HG02852 (cell line): ENCODE results near the gene PDE4A.
"Not testable (repeated sequence)": the region's sequence is repeated elsewhere in the genome, so short reads cannot be mapped to it uniquely, and the experiment has no call there.

Experiments
- ATAC-seq: cut with Tn5 transposase; IDR thresholded peaks from one replicate; pipeline ENCODE4 v1.9.1; 2021; ENCODE audit warnings: mild to moderate bottlenecking, moderate library complexity; ENCODE audit not compliant: unreplicated experiment

PDE4A gene

GRCh38 chr19:10424011-10424637, 3.8 kb downstream of the PDE4A start:
- no peak for ATAC-seq

- ATAC-seq = no peak
Observed at GRCh38 chr19:10427169-10427568, 6.8 kb downstream of the PDE4A start.

GRCh38 chr19:10428996-10429381, 8.7 kb downstream of the PDE4A start:
- no peak for ATAC-seq

GRCh38 chr19:10430505-10431253, 10.3 kb downstream of the PDE4A start:
- peak; percentile 36 for ATAC-seq

GRCh38 chr19:10431254-10431942, 11.1 kb downstream of the PDE4A start:
- no peak for ATAC-seq

GRCh38 chr19:10431943-10432735, 11.8 kb downstream of the PDE4A start:
- ATAC-seq = no peak

GRCh38 chr19:10432736-10433130, 12.4 kb downstream of the PDE4A start:
- ATAC-seq = no peak

GRCh38 chr19:10433131-10433536, 12.8 kb downstream of the PDE4A start:
- no peak for ATAC-seq

- ATAC-seq = no peak
Observed at GRCh38 chr19:10439588-10439987, 19.2 kb downstream of the PDE4A start.

GRCh38 chr19:10442698-10443097, 22.4 kb downstream of the PDE4A start:
- no peak for ATAC-seq

- no peak for ATAC-seq
Observed at GRCh38 chr19:10449037-10449436, 28.7 kb downstream of the PDE4A start.

GRCh38 chr19:10450191-10450852, 30.0 kb downstream of the PDE4A start:
- ATAC-seq = no peak

GRCh38 chr19:10450853-10451609, 30.7 kb downstream of the PDE4A start:
- ATAC-seq = no peak

- no peak for ATAC-seq
Observed at GRCh38 chr19:10452726-10453618, 32.6 kb downstream of the PDE4A start.

- ATAC-seq = no peak
Observed at GRCh38 chr19:10453852-10454251, 33.5 kb downstream of the PDE4A start.

GRCh38 chr19:10454267-10454666, 33.9 kb downstream of the PDE4A start:
- ATAC-seq = no peak

GRCh38 chr19:10458733-10459132, 38.4 kb downstream of the PDE4A start:
- ATAC-seq = not testable (repeated sequence)

- ATAC-seq = no peak
Observed at GRCh38 chr19:10460714-10461046, 40.3 kb downstream of the PDE4A start.
